Chondrocyte (in vitro differentiated cells): ENCODE measurements around the gene PDE9A. TPM values are rescaled to one million over a fixed set of nuclear protein-coding genes. Genes with fewer than 3 reads are reported as not detected.

ENCODE experiments used
- DNase-seq: peaks from one replicate; pipeline ENCODE4 v3.0.0; 2021; ENCODE audit warnings: mixed read lengths, low spot score
- H3K27ac Mint-ChIP-seq: one replicate; pipeline ENCODE4 v1.8.0; 2021; ENCODE audit warnings: mild to moderate bottlenecking, moderate library complexity, mixed read lengths; ENCODE audit not compliant: unreplicated experiment
- H3K27me3 Mint-ChIP-seq: 2 replicates; pipeline ENCODE4 v1.8.0; 2021; ENCODE audit warnings: low read depth, mixed read lengths
- H3K36me3 Mint-ChIP-seq: 2 replicates; pipeline ENCODE4 v1.8.0; 2021; ENCODE audit warnings: low read depth, mixed read lengths
- H3K4me1 Mint-ChIP-seq: 2 replicates; pipeline ENCODE4 v1.8.0; 2021; ENCODE audit warnings: low read depth, mild to moderate bottlenecking, mixed read lengths
- H3K4me3 Mint-ChIP-seq: one replicate; pipeline ENCODE4 v1.8.0; 2021; ENCODE audit warnings: mild to moderate bottlenecking, moderate library complexity, mixed read lengths; ENCODE audit not compliant: unreplicated experiment
- H3K9me3 Mint-ChIP-seq: 2 replicates; pipeline ENCODE4 v1.8.0; 2021; ENCODE audit warnings: low read depth, mixed read lengths
- CTCF ChIP-seq: fragments of 200-600 bp; sonication (generic); IDR thresholded peaks from 2 replicates; pipeline ENCODE4 v1.5.0; 2021; ENCODE audit warnings: antibody characterized with exemption, mild to moderate bottlenecking, moderate library complexity
- total RNA-seq: library from RNA; stranded (reverse); gene quantifications from 3 replicates; pipeline ENCODE4 v1.2.1, GENCODE V29; 2021

PDE9A gene
- total RNA-seq, 1 donor from 2014 or later, result 0.60 TPM

- H3K27ac Mint-ChIP-seq, result no peak overlapping the region
Measured at GRCh38 chr21:42702720-42703119, 49.3 kb downstream of the PDE9A start.

GRCh38 chr21:42703136-42703908 is 49.9 kb downstream of the PDE9A start:
- H3K4me1 Mint-ChIP-seq, result no peaks in the 10 kb centered on the region
- no peak for TF ChIP-seq CTCF
- H3K9me3 Mint-ChIP-seq, result peaks cover 15% of the 10 kb centered on the region
- peaks cover 54% of the 10 kb centered on the region for H3K27me3 Mint-ChIP-seq
- no peak overlapping the region for H3K27ac Mint-ChIP-seq
- no peak for DNase-seq
- no peak overlapping the region for H3K4me3 Mint-ChIP-seq
- peaks cover 17% of the 10 kb centered on the region for H3K36me3 Mint-ChIP-seq

More at GRCh38 chr21:42702720-42703119, 49.3 kb downstream of the PDE9A start:
- H3K36me3 Mint-ChIP-seq, result peaks cover 17% of the 10 kb centered on the region
- DNase-seq, result no peak
- H3K9me3 Mint-ChIP-seq, result peaks cover 15% of the 10 kb centered on the region
- no peak overlapping the region for H3K4me3 Mint-ChIP-seq
- TF ChIP-seq CTCF, result no peak
- no peaks in the 10 kb centered on the region for H3K4me1 Mint-ChIP-seq
- peaks cover 53% of the 10 kb centered on the region for H3K27me3 Mint-ChIP-seq

- H3K4me1 Mint-ChIP-seq, result no peaks in the 10 kb centered on the region
- no peak for TF ChIP-seq CTCF
- H3K4me3 Mint-ChIP-seq, result no peak overlapping the region
- no peak overlapping the region for H3K27ac Mint-ChIP-seq
- H3K27me3 Mint-ChIP-seq, result peaks cover 51% of the 10 kb centered on the region
- peaks cover 15% of the 10 kb centered on the region for H3K9me3 Mint-ChIP-seq
- peaks cover 17% of the 10 kb centered on the region for H3K36me3 Mint-ChIP-seq
- DNase-seq, result no peak
Measured at GRCh38 chr21:42703965-42704364, 50.5 kb downstream of the PDE9A start.

- peaks cover 15% of the 10 kb centered on the region for H3K9me3 Mint-ChIP-seq
- peaks cover 56% of the 10 kb centered on the region for H3K27me3 Mint-ChIP-seq
Measured at GRCh38 chr21:42704861-42705260, 51.4 kb downstream of the PDE9A start.

GRCh38 chr21:42705346-42705745 is 51.9 kb downstream of the PDE9A start:
- Mint-ChIP-seq H3K4me1 (no peaks in the 10 kb centered on the region), H3K27me3 (peaks cover 54% of the 10 kb centered on the region), H3K4me3 (no peak overlapping the region), H3K9me3 (peaks cover 15% of the 10 kb centered on the region), H3K27ac (no peak overlapping the region), H3K36me3 (peaks cover 16% of the 10 kb centered on the region)
- no peak for DNase-seq
- TF ChIP-seq CTCF, result no peak

More at GRCh38 chr21:42704861-42705260, 51.4 kb downstream of the PDE9A start:
- Mint-ChIP-seq H3K27ac (no peak overlapping the region), H3K4me1 (no peaks in the 10 kb centered on the region), H3K36me3 (peaks cover 17% of the 10 kb centered on the region), H3K4me3 (no peak overlapping the region)
- no peak for TF ChIP-seq CTCF
- no peak for DNase-seq
